HCT116 (cell line): Measurements from ENCODE around the gene COL1A1. TPM values are rescaled to one million over a fixed set of nuclear protein-coding genes. Genes with fewer than 3 reads are reported as not detected.
A peak's percentile ranks its signal among the peaks of the same experiment; 100 is the strongest.

ENCODE experiments used
- ATAC-seq: fragments of 200-7000 bp; cut with Tn5 transposase; 2 replicates; pipeline ENCODE4 v1.9.1; 2020; ENCODE audit warnings: mild to moderate bottlenecking, moderate library complexity
- BruUV-seq: library from RNA; stranded (reverse); fragments of 400-500 nt; replicated peaks from 2 replicates; lab custom pipeline; 2021; lab: Mats Ljungman, UMichigan
- CTCF ChIA-PET: fragments of 300-600 bp; sonication (Branson Sonifier 250); formaldehyde crosslinking; loops from one replicate; lab custom pipeline; 2021; ENCODE audit warnings: antibody characterized with exemption; lab: Charles Lee
- POLR2A ChIA-PET: fragments of 300-600, 350-600 bp; sonication (Branson Sonifier 250); formaldehyde crosslinking; loops from one replicate; lab custom pipeline; 2021; ENCODE audit warnings: antibody characterized with exemption; lab: Charles Lee
- RAD21 ChIA-PET, 2 experiments: fragments of 300-600 bp; sonication (Branson Sonifier 250); formaldehyde crosslinking; loops; one replicate each; lab custom pipeline; 2023; ENCODE audit warnings: low total read pairs in 2 of 2; ENCODE audit not compliant: uncharacterized antibody in 2 of 2, unreplicated experiment in 2 of 2, low non-redundant PET in 1 of 2; lab: Charles Lee
- DNase-seq: peaks from one replicate; pipeline ENCODE4 v3.0.0-alpha.2; 2010; ENCODE audit warnings: low read depth, low spot score
- H2AFZ ChIP-seq: fragments of 200-600 bp; shearing (Covaris generic), sonication (generic); 2 replicates; pipeline ENCODE4 v1.6.1; 2017; ENCODE audit warnings: low read depth, mixed run types, mixed read lengths, antibody characterized with exemption, low read length; ENCODE audit not compliant: poor library complexity, severe bottlenecking
- H3K27ac ChIP-seq: 2 replicates; pipeline ENCODE4 v1.5.1; 2012; ENCODE audit warnings: low read depth, low read length
- H3K27me3 ChIP-seq: fragments of 200-600 bp; sonication (generic); 2 replicates; pipeline ENCODE4 v1.6.1; 2016; ENCODE audit warnings: mixed run types, low read length, mixed read lengths; ENCODE audit not compliant: insufficient read depth
- H3K36me3 ChIP-seq, 2 experiments: fragments of 200-500 bp in 1 of 2; fragments of 200-600 bp in 1 of 2; sonication (Bioruptor generic) in 1 of 2; sonication (generic) in 1 of 2; 2 replicates each; pipeline versions ENCODE4 v1.5.1 to v1.6.1; 2014 to 2016; ENCODE audit warnings: low read length in 2 of 2, inconsistent platforms in 1 of 2, mixed read lengths in 1 of 2, mixed run types in 1 of 2; ENCODE audit not compliant: insufficient read depth in 2 of 2, control insufficient read depth in 1 of 2
- H3K4me1 ChIP-seq, 2 experiments: fragments of 200-600 bp in 1 of 2; sonication (generic) in 1 of 2; 2 replicates each; pipeline versions ENCODE4 v1.5.1 to v1.6.1; 2012 to 2017; ENCODE audit warnings: low read length in 2 of 2, inconsistent platforms in 1 of 2, mild to moderate bottlenecking in 1 of 2, mixed read lengths in 1 of 2, mixed run types in 1 of 2, moderate library complexity in 1 of 2; ENCODE audit not compliant: insufficient read depth in 2 of 2, control insufficient read depth in 1 of 2
- H3K4me2 ChIP-seq: fragments of 200-600 bp; sonication (generic); 2 replicates; pipeline ENCODE4 v1.6.1; 2017; ENCODE audit warnings: mixed run types, low read length, mixed read lengths
- H3K4me3 ChIP-seq, 2 experiments: fragments of 200-600 bp in 1 of 2; sonication (generic) in 1 of 2; replicated peaks in 1 of 2; 2 replicates each; pipeline ENCODE4 v1.5.1; 2011 to 2016; ENCODE audit warnings: low read length in 2 of 2, control low read depth in 1 of 2, low read depth in 1 of 2, mild to moderate bottlenecking in 1 of 2, mixed read lengths in 1 of 2, mixed run types in 1 of 2
- H3K79me2 ChIP-seq: fragments of 200-600 bp; sonication (generic); 2 replicates; pipeline ENCODE4 v1.6.1; 2017; ENCODE audit warnings: mild to moderate bottlenecking, mixed run types, low read length, moderate library complexity, mixed read lengths; ENCODE audit not compliant: insufficient read depth
- H3K9ac ChIP-seq: fragments of 200-600 bp; sonication (generic); 2 replicates; pipeline ENCODE4 v1.6.1; 2016; ENCODE audit warnings: low read length, mixed read lengths
- H3K9me2 ChIP-seq: fragments of 200-600 bp; sonication (generic), shearing (Covaris generic); 2 replicates; pipeline ENCODE4 v1.6.1; 2017; ENCODE audit warnings: mixed run types, mild to moderate bottlenecking, moderate library complexity; ENCODE audit not compliant: insufficient read depth
- H3K9me3 ChIP-seq, 2 experiments: fragments of 200-500 bp in 1 of 2; fragments of 200-600 bp in 1 of 2; sonication (Bioruptor generic) in 1 of 2; sonication (generic) in 1 of 2; 2 replicates each; pipeline ENCODE4 v1.6.1; 2014 to 2017; ENCODE audit warnings: low read length in 2 of 2, mixed read lengths in 2 of 2, inconsistent platforms in 1 of 2, low read depth in 1 of 2, mild to moderate bottlenecking in 1 of 2, mixed run types in 1 of 2, moderate library complexity in 1 of 2; ENCODE audit not compliant: control insufficient read depth in 1 of 2, insufficient read depth in 1 of 2
- H4K20me1 ChIP-seq: fragments of 200-600 bp; sonication (generic), shearing (Covaris generic); 2 replicates; pipeline ENCODE4 v1.6.1; 2017; ENCODE audit warnings: mixed run types, mild to moderate bottlenecking, moderate library complexity; ENCODE audit not compliant: insufficient read depth
- TCF7L2 ChIP-seq: IDR thresholded peaks from 2 replicates; pipeline ENCODE4 v1.7.0; 2011; ENCODE audit warnings: borderline replicate concordance, inconsistent platforms; ENCODE audit not compliant: insufficient read depth, insufficient read length; ENCODE audit errors: extremely low read depth
- YY1 ChIP-seq: IDR thresholded peaks from 2 replicates; pipeline ENCODE4 v1.6.1; 2011; ENCODE audit warnings: low read length, low read depth, moderate library complexity, mild to moderate bottlenecking; ENCODE audit not compliant: insufficient replicate concordance; ENCODE audit errors: extremely low read depth
- ZFX ChIP-seq: fragments of 450-650 bp; IDR thresholded peaks from 2 replicates; pipeline ENCODE4 v1.6.1; 2017
- intact Hi-C: fragments of 100-400 bp; cut with micrococcal nuclease; formaldehyde crosslinking; loops from 2 replicates; pipeline ENCODE4 v1.10.0; 2022
- total RNA-seq: library from RNA; stranded (reverse); gene quantifications from one replicate; pipeline ENCODE4 v1.2.1, GENCODE V29; 2021; ENCODE audit not compliant: unreplicated experiment
- TF ChIP-seq, protein P1 (sequence below), 3 experiments: fragments of 200-600 bp in 1 of 3; sonication (generic) in 1 of 3; IDR thresholded peaks in 2 of 3; conservative IDR thresholded peaks in 1 of 3; 2 replicates each; pipeline ENCODE4 v1.5.1; 2012 to 2017; ENCODE audit warnings: low read depth in 2 of 3, low read length in 2 of 3, antibody characterized with exemption in 1 of 3, borderline replicate concordance in 1 of 3, control low read depth in 1 of 3, mild to moderate bottlenecking in 1 of 3, mixed read lengths in 1 of 3, mixed run types in 1 of 3, moderate library complexity in 1 of 3; ENCODE audit not compliant: insufficient read depth in 1 of 3

Gene COL1A1
- total RNA-seq, 1 experiment from 2014 or later = 33.6 TPM

GRCh38 chr17:50139950-50140885 lies 61.2 kb downstream of the COL1A1 start:
- CTCF ChIA-PET = interaction anchor here (0.6 to 2.2 kb wide), 9 partner anchors 10 to 46 kb away, joined by 3 to 5 read pairs (median 4); partner anchors contain the start of gene SGCA
- BruUV-seq = no TSS peak
- intact Hi-C loops = loop anchor here (1.0 kb wide), 1 partner anchor 58 kb away; no protein-coding TSS in a partner anchor
- no peaks in the 10 kb centered on the region for H3K9me2 ChIP-seq
- H3K27me3 ChIP-seq = no peaks in the 10 kb centered on the region
- H3K27ac ChIP-seq = peak overlapping the region; percentile 13; the same call in 1 of the 2 replicates
- no peaks in the 10 kb centered on the region for H3K9me3 ChIP-seq
- no peak overlapping the region for H3K4me2 ChIP-seq
- TF ChIP-seq ZFX (no peak), TCF7L2 (peak; percentile 15), YY1 (peak; percentile 24)
- TF ChIP-seq, protein P1, sequence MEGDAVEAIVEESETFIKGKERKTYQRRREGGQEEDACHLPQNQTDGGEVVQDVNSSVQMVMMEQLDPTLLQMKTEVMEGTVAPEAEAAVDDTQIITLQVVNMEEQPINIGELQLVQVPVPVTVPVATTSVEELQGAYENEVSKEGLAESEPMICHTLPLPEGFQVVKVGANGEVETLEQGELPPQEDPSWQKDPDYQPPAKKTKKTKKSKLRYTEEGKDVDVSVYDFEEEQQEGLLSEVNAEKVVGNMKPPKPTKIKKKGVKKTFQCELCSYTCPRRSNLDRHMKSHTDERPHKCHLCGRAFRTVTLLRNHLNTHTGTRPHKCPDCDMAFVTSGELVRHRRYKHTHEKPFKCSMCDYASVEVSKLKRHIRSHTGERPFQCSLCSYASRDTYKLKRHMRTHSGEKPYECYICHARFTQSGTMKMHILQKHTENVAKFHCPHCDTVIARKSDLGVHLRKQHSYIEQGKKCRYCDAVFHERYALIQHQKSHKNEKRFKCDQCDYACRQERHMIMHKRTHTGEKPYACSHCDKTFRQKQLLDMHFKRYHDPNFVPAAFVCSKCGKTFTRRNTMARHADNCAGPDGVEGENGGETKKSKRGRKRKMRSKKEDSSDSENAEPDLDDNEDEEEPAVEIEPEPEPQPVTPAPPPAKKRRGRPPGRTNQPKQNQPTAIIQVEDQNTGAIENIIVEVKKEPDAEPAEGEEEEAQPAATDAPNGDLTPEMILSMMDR (IDR thresholded peaks at IDR 0.05 in 2 of 3, conservative IDR thresholded peaks at IDR 0.05 in 1 of 3; ENCODE audit: borderline replicate concordance in 1 of 3, insufficient read depth in 1 of 3, low read depth in 2 of 3, low read length in 2 of 3) = peak; percentile 72 to 97 (median 89)
- TF ChIP-seq, all 23 proteins: peak for 3
- DNase-seq (peak; percentile 63), ATAC-seq (peak; percentile 93)
- RAD21 ChIA-PET = no interaction called here
- H3K4me1 ChIP-seq = peaks cover 0 to 9% of the 10 kb centered on the region in 2 experiments; a peak in 1 of 4 replicates
- H3K36me3 ChIP-seq = peaks cover 82 to 98% of the 10 kb centered on the region in 2 experiments
- H4K20me1 ChIP-seq = peaks cover 4% of the 10 kb centered on the region; the same call in 1 of the 2 replicates
- H2AFZ ChIP-seq = no peak overlapping the region
- no peak overlapping the region for H3K4me3 ChIP-seq
- H3K79me2 ChIP-seq = peaks cover 56% of the 10 kb centered on the region
- no peak overlapping the region for H3K9ac ChIP-seq
- POLR2A ChIA-PET = interaction anchor here (1.7 kb wide), 1 partner anchor 12 kb away, joined by 4 read pairs; no protein-coding TSS in a partner anchor
